Stimulated activated CD8-positive, alpha-beta memory T cell treated with anti-CD3 and anti-CD28 coated beads, Interleukin-2, amount 100 ng/mL, for 1 hour (primary cell): ENCODE results near the gene SYNGAP1.

ENCODE experiments used
- DNase-seq, 2 donors: peaks; one replicate each; pipeline ENCODE4 v3.0.0-alpha.2; 2020; ENCODE audit warnings: low read depth in 2 of 2

SYNGAP1 gene

DNA sequence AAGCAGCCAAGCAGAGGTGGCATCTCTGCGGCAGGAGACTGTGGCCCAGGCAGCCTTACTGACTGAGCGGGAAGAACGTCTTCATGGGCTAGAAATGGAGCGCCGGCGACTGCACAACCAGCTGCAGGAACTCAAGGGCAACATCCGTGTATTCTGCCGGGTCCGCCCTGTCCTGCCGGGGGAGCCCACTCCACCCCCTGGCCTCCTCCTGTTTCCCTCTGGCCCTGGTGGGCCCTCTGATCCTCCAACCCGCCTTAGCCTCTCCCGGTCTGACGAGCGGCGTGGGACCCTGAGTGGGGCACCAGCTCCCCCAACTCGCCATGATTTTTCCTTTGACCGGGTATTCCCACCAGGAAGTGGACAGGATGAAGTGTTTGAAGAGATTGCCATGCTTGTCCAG is 15.0 kb upstream of the SYNGAP1 start:
- no peak for DNase-seq

DNA sequence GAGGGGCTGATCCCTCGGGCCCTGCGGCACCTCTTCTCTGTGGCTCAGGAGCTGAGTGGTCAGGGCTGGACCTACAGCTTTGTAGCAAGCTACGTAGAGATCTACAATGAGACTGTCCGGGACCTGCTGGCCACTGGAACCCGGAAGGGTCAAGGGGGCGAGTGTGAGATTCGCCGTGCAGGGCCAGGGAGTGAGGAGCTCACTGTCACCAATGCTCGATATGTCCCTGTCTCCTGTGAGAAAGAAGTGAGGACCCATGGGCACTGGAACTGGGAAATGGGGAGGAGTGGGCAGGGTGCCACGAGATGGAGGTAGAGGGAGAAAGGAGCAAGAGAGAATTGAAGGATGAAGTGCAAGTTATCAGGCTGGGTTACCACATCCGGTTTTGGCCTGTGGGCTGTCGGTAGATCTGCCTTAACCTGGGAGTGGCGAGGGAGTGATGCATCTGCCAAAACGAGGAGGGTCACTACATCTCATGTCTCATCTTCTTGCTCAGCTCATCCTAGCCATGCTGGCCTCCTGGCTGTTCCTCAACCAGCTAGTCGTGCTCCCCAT is 14.4 kb upstream of the SYNGAP1 start:
- no peak for DNase-seq

DNA sequence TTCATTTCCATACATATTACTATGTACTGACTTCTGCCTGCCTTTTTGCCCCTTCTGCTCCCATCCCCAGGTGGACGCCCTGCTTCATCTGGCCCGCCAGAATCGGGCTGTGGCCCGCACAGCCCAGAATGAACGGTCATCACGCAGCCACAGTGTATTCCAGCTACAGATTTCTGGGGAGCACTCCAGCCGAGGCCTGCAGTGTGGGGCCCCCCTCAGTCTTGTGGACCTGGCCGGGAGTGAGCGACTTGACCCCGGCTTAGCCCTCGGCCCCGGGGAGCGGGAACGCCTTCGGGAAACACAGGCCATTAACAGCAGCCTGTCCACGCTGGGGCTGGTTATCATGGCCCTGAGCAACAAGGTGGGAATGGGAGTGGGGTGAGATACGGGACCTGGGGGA is 13.7 kb upstream of the SYNGAP1 start:
- DNase-seq = no peak

DNA sequence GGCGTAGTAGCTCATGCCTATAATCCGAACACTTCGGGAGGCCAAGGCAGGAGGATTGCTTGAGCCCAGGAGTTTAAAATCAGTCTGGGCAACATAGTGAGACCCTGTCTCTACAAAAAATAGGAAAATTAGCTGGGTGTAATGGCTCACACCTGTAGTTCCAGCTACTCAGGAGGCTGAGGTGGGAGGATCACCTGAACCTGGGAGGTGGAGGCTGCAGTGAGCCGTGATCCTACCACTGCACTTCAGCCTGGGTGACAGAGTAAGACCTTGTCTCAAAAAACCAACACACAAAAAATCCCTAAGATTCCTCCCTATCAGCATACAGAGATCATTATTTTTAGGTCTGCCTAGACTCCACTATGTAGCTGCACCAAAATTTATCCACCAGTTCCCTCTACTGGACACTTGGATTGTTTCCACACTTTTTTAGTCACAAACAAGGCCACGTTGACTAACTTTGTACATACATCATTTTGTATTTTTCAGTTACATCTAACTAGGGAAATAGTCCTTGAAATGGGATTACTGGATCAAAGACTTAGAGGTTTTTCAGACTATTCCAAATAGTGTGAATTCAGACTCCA is 12.6 kb upstream of the SYNGAP1 start:
- DNase-seq = no peak

DNA sequence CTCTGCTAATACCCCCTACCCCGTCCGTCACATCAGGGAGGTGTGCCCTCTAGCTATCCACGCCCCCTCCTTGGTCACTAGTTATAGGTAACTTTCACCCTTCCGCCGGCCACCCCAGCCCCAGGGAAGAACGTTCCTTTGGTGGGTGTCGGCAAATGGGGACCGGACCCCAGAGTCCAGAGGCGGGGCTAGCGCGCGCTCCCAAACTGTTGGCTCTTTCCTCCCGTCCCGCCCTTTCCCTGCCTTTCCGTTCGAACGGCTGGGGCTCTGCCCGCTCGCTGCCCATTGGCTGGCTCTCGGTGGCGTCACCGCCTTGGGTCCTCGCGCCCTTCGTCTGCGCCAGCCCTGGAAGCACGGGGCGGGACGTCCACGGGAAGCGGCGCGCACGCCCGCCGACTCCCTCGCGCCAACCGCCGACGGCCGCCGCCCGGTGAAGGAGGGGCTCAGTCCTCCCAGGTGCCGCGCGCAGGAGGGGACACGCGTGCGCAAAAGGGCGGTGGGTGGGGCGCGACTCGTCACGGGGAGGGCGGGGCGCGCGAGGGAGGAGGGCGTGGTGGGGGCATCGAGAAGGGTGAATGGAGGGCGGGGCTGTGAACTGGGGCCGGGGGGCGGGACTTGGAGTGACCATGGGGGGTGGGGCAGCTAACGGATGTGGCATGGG is 9.7 kb upstream of the SYNGAP1 start:
- DNase-seq = peak; percentile 98 to 99

DNA sequence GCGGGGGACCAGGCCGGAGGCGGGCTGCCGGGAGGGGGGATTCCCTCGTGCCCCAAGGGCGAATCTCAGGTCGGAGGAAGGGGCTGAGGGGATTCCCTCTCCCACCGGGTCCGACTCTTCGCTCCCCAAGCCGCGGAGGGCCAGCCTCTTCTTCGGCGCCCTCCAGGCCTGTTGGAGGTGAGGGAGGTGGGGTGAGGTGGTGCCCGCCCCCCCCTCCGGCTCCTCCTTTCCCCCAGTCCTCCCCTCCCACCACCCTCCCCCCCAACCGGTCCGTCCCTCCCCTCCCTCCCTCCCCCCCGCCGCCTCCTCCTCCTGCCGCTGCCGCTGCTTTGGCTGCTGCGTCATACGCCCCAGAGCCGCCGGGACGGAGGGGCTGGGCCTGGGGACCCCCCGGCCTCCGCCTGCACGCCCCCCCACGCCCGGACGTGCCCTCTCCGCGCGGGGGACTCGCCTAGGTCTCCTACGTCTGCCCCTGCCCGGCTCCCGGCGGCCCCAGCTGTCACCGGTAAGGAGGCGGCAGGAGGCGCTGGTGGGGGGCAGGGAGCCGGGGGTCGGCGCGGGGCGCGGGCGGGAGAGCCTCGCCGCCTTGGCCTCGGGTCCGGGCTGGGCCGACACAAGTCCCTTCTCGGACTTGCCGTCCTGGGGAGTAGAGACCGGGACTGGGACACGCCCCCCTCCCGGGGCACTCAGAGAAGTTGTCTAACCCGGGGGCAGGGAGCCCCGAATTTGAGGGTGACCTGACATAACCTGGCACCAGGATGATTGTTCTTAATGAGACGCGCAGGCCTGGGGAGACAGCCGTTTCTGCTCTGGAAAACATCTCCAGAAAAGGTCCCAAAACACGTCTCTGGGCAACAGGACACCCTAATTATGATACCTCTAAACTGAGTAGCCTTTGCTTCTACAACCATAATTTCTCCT is 8.9 kb upstream of the SYNGAP1 start, which contains the start of gene PHF1:
Gene PHF1 (plus strand): TSS at position 304 of the 921 bp plus-strand sequence. CDS start 1,250 bp downstream, outside the sequence.
- peak; percentile 56 to 73 for DNase-seq

DNA sequence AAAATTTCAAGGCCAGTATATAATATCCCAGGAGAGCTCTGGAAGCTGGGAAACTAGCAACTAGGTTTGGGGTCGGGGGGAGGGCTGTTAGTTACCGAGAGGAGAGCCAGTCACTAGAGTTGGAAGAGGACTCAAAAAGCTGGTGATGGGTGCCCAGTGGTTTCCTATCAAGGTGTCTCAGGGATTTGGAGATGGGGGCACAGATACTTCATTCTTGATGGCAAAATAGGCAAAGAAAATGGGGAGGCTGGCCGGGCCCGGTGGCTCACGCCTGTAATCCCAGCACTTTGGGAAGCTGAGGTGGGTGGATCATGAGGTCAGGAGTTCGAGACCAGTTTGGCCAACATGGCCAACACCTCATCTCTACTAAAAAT is 8.2 kb upstream of the SYNGAP1 start:
- no peak for DNase-seq

DNA sequence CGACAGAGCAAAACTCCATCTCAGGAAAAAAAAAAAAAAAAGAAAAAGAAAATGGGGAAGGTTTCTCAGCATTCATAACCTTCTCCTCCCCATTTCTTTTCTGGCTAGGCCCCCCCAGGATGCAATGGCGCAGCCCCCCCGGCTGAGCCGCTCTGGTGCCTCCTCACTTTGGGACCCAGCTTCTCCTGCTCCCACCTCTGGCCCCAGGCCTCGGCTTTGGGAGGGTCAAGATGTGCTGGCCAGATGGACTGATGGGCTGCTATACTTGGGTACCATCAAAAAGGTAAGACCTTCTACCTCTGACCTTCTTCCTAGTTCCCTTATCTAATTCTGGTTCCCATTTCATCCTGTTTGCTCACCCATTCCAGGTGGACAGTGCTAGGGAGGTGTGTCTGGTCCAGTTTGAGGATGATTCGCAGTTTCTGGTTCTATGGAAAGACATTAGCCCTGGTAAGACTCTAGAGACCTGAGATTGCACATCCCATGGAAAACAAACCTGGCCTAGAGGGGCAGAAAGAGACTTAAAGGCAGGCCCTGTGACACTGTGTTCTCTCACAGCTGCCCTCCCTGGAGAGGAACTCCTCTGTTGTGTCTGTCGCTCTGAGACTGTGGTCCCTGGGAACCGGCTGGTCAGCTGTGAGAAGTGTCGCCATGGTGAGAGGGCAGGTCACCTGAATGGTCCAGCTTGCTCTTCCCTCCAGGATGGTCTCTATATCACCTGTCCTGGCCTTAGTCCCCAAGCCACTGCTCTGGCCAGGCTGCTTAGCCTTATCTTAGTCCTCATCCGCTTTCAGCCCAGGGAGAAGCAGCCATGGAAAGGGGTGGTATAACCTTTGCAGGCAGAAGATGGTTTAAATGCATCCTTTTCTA is 7.5 kb upstream of the SYNGAP1 start:
- DNase-seq = no peak

DNA sequence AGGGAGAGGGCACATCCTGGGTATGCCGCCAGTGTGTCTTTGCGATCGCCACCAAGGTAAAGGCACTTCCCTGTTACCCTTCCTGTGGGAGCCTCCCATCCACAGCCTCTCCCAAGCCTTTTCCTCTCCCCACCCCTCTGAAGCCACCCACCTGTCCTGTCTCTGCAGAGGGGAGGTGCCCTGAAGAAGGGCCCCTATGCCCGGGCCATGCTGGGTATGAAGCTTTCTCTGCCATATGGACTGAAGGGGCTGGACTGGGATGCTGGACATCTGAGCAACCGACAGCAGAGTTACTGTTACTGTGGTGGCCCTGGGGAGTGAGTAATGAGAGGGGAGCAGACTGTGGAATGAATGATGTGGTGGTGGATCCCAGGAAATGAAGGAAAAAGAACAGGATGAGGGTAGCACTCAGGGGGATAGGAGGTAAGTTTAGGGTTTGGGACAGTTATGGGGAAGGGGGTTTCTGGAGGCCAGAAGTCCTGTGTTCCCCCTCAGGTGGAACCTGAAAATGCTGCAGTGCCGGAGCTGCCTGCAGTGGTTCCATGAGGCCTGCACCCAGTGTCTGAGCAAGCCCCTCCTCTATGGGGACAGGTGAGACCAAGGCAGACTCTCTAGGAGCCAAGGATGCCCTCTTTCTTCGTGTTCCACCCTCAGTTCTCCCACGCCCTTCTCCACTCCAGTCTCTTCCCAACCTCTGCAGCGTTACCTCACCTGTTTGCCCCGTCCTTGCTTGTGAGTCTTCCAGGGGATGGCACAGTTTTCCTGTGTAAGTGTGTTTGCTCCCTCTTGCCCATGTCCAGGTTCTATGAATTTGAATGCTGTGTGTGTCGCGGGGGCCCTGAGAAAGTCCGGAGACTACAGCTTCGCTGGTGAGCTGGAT is 6.4 kb upstream of the SYNGAP1 start:
- DNase-seq = no peak

DNA sequence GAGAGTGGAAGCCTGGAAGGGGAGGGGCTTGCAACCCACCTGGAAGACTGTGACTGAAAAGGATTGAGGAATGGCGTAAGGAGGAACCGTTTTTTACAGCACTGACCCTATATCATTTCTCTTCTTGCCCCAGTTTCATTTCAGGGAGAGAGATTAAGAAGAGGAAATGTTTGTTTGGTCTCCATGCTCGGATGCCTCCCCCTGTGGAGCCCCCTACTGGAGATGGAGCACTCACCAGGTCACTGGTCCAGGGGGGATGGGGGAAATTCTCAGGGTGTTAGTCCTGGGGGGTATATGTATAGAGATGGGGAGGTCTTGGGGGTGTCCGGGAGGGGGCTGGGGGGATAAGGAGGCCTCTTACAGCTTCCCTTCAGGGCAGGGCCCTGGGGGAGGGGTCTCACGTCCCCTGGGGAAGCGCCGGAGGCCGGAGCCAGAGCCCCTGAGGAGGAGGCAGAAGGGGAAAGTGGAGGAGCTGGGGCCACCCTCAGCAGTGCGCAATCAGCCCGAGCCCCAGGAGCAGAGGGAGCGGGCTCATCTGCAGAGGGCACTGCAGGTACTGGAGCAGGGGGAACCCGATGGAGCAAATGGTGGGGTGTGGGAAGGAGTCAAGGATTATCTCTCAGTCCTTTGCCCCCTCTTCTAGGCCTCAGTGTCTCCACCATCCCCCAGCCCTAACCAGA is 5.1 kb upstream of the SYNGAP1 start:
- no peak for DNase-seq

DNA sequence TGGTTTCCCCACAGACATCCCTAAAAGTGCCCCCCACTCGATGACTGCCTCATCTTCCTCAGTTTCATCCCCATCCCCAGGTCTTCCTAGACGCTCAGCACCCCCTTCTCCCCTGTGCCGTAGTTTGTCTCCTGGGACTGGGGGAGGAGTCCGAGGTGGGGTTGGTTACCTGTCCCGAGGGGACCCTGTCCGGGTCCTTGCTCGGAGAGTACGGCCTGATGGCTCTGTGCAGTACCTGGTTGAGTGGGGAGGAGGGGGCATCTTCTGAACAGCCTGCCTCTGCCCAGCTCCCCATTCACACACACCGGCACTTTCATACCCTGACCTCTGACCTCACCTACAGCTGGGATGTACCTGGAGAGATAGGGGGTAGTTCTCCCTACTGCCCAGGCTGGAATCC is 4.0 kb upstream of the SYNGAP1 start:
- DNase-seq = no peak

DNA sequence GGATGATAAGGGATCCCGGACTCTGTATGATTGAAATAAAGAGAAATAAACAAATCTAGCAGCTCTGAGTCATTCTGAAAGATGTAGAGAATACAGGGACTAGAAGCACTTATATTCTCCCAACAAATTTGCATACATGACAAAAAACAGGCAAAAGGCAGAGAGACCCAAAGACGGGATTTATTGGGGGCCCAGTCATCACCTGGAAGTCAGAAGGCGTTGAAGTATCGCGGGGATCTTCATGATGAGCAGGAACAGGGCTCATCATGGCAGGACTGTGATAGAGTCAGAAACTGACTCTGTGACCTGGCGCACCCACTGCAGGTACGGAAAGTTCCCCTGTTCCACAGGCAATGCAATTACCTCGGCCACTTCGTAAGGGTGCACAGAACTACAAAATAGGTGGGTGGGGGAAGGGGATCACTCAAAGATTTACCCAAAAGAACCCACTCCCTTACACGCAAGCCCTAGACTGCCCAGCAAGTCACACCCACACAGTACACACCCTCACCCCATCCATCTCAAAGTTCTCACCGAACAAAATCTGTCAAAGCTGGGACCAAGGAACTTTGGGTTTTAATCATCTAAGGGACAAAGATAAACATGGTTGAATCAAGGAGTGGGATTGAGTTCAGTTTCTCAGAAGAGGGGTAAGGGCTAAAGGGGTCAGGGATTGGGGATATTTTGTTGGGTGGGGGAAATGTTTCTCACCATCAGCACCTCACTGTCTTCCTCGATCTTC is 3.3 kb upstream of the SYNGAP1 start:
- no peak for DNase-seq

DNA sequence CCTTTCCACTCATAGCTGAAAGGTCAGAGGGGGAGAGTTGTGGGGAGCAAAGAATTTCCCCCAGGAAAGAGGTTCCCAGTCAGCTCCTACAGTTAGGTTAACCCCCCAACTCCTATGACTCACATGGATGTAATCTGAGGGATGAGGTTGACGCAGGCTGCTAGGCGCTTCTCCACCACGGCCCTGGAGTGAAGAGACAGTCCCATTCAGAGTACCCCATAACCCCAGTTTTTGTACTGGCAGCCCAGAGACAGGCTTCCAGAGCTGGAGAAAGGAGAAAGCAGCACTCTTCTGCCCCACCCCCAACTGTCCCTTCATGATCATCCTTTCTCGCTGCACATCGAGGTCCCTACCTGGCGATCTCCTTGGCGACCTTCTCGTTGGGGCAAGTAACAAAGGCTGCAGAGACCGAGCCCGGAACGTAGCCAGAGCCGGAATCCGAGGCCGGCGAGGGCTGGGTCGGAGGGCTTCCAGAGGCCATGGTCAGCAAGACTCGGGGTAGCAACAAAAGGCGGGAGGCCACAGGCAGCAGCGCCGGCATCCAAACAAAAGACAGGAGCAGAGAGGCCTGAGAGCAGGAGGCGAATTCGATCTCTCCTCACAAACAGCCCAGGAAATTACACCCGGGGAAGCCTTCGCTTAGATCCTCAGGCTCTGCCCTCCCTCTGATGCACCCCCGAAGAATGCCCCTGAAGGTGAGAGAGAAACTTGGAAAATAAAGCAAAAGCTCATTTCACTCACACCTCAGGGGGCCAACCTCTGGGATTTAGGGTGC is 2.5 kb upstream of the SYNGAP1 start:
- no peak for DNase-seq

DNA sequence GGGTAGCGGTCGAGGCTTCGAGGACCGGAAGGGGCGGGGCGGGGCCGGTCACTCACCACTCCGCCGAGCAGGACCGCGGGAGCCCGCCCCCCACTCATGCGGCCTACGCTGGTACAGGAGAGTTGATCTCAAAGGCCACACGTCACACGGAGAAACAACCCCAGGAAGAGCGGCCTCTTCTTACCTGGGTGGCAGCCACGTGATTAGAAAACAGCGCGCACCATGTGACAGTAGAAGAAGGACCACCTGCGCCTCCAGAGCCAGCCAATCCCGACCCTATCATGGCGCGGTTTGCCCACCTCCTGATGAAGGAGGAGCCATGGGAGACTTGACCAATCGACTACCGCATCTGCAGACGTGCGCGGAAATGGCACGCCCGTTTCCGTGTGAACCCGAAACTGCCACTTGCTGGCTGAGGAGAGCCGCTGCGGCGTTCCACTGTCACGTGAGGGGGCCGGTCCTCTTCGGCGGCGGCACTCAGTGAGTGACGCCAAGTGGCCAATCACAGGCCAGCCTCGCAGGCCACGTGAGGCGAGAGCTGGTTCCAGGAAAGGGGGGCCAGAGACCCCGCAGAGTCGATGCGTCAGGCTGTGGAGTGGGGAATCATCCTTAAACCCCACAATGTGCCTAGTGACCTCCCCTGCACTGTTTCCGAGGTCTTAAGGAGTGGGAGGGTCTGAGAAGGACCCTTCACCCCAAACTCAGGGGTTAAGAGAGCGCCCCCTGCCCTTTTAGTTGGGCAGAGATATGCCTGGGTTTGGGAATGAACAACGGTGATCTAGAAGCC is 1.8 kb upstream of the SYNGAP1 start, which contains the start of gene CUTA:
Gene CUTA (minus strand): TSS at position 205 of the 787 bp plus-strand sequence. CDS start 107 bp downstream, at position 98.
- DNase-seq = peak; percentile 96 to 97

DNA sequence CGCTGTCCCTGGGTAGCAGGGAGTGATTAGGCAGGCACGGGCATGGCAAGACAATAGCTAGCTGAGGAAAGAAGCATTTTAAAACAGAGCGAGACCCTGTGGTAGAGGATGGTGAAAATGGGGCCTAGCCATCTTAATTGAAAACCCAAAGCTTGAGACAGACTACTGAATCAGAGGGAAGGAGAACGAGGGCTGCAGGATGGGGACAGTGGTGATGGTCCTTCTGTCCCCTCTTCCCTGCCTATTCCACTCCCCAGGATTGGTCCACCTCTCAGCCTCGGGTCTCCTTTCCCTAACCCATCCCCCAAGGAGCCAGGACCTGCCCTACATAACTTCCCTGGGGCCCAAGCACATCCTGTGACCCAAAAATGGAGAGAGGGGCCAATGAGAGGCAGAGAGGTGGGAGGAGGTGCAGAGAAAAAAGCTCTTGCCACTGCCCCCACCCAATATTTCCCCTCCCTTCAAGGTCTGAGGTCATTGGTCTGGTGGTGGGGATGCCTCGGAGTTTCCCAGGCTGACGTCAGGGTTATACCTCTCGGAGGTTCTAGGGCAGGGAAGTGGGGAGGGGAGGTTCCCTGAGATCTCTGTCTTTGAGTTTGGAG is 1.1 kb upstream of the SYNGAP1 start:
- no peak for DNase-seq

DNA sequence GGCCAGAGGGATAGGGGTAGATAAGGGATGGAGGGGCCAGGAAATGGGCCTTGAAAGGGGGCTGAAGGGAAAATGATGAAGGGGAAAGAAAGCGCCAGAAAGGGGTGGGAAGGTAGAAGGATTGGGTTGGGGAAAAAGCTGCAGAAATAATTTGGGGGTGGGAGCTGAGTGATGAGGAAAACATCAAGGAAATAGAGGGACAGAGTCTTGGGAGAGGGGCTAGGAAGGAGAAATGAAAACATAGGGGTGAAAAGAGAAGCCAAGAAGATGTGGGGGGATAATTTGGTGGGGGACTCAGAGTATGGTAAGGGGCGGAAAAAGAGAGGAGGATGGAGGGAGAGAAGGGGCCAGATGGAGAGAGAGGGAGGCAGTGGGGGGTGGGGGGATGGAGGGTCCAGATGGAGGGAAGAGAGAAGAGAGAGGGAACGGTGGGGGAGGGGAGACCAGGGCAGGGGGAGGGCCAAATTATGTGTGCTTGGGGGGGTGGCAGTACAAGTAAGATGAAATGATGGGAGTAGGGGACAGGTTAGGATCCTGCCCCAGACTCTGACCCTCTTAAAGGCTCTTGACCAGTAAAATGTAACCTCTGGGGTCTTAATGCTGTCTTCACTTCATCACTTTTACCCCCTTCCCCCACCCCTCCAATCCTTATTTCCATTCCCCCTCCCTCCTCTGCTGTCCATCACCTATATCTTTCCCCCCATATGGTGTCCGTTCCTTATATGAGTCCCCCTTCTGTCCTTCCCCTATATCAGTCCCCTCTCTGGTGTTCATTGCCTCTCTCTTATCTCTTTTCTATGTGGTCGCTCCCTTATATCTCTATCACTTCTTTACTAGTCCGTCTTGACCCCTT is 852 bp downstream of the SYNGAP1 start:
- no peak for DNase-seq
